Activated CD8-positive, alpha-beta memory T cell treated with anti-CD3 and anti-CD28 coated beads, Interleukin-2, amount 50 U/mL, for 1 hour (primary cell): ENCODE results near the gene FIP1L1.

Experiments
- DNase-seq: peaks from one replicate; pipeline ENCODE4 v3.0.0-alpha.2; 2020; ENCODE audit errors: extremely low read depth

Gene FIP1L1

DNA sequence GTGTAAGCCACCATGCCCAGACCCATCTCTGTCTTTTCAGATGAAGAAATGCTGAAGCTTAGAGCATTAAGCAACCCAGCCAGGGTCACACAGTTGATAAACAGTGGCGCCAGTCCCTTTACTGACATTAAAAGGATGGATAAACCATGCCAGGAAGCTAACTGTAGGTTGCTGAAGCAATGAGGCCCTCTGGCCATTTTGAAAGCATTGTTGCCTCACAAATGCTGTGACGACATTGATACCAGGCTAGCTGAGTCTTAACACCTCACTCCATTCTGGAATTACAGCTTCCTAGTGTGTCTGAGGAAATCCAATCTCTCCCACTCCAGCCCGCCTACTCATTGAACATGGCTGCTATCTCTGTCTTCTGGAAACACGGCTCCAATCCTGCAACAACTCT lies 124.1 kb downstream of the FIP1L1 start:
- no peak for DNase-seq

DNA sequence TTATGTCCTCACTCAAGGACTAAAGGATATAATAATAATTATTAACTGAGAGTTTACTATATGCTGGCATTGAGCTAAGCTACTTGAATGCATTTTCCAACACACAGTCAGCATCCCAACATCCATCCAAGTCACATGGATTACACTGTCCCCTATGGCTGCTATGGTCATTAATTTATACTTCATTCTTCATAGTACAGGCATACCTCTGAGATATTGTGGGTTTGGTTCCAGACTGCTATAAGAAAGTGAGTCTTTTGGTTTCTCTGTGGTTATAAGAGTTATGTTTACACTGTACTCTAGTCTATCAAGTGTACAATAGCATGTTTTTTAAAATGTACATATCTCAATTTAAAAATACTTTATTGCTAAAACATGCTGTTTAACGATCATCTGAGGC lies 124.7 kb downstream of the FIP1L1 start:
- DNase-seq = no peak

DNA sequence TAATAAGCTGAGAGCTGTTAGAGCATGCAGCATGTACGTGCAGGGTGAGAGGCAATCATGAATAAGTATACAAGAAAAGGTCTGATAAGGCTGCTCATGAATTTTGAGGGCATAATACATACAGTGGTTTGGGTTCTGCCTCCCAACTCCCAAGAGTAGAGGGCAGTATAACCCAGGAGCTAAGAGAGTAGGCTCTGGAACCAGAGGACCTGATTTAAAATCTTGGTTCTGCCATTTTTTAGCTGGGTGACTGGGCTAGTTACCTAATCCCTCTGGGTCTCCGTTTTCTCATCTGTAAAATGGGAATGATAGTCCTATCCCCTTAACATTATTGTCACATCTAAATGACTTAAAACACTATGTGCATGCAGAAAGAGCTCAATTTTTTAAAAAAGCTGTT lies 128.5 kb downstream of the FIP1L1 start:
- DNase-seq = no peak

DNA sequence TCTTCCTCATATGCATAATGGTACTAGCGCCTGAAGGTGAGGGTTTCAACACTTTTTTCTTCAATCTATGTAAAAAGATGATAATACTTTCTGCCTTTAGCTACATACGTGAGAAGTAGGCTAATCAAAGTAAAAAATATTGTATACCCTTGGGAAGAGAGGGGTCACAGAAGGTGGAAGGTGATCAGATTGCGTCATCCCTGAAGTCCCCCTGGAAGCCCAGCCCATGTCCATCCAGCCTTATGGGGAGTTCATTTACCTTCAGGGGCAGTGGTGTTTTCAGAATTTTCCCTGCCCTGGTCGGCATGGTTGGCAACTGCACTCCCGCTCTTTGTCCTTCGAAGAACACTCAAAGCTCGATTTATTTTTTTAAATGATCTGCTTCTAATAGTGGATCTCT lies 129.6 kb downstream of the FIP1L1 start:
- DNase-seq = no peak

DNA sequence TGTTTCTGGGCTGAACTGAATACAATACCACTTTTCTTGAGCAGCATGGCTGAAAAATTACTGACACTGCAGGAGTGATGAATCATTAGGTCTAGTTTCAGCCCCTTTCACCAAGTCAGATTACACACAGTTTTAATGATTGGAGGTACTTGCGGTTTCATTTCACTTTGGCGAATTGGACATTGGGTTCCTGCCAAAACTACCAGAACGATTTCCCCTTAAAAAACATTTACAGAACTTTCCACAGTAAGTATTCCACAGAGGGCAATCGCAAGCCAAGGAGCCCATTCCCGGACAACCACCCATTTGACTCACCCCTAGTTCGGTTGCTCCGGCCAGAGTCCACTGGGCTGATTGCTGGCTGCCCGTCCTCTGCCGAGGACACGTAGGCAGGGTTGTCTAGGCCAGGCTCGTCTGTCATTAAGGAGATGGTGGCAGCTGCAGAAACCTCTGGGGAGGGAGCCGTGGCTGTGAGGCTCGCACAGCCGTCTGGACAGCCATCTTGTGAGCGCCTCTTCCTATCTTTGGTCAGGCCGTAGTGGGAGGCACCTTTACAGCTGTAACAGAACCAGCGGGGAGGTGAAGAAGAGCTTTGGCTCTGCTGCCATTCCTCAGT lies 130.3 kb downstream of the FIP1L1 start:
- DNase-seq = no peak

DNA sequence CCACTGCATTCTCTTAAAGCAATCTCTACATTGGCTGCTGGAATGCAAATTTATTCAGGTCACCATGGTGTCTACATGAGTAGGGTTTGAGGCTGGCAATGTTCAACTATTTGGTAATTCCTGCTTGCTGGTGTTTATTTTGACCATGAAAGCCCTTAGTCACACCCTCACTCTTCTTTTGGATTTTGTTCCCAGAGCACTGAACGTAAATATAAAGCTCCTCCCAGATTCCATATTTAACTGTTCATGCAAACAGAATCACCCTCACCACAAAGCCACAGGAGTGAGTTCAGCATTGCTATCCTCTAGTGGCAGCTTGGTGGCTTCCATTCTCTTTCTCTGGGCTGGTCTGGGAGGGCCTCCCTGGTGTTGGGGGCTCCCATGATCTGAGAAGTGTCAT lies 131.0 kb downstream of the FIP1L1 start:
- DNase-seq = no peak

DNA sequence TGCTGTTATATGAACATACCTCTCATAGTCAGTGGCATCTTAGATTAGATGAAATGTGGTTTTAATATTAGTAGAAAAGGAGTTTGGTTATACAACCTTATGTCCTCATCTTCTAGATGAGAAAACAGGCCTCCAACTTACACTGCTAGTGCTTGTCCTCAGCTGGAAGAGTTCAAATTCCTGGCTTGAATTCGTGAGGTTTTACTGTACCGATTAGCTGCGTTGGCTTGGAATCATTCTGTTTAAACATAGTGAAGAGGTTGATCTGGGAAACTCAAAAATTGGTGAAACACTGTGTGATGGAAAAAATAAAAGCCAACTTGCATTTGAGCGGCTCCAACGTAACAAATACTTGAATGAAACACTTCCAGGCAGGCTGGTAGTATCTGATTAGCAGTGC lies 132.9 kb downstream of the FIP1L1 start:
- DNase-seq = no peak
